SK-N-SH treated with all-trans-retinoic acid at 6 μM for 48 hours (cell line): ENCODE measurements around the gene OR5B12.

ENCODE experiments used
- BACH2 ChIP-seq: fragments of 250-450 bp; sonication (Bioruptor Pico); IDR thresholded peaks from 2 replicates; pipeline ENCODE4 v1.9.0; 2021; ENCODE audit warnings: mild to moderate bottlenecking, borderline replicate concordance
- OSR1 ChIP-seq: fragments of 250-450 bp; sonication (Bioruptor Pico); IDR thresholded peaks from 2 replicates; pipeline ENCODE4 v1.8.0; 2022; ENCODE audit warnings: moderate library complexity, mild to moderate bottlenecking, inconsistent platforms
- PATZ1 ChIP-seq: fragments of 250-450 bp; sonication (Bioruptor Pico); IDR thresholded peaks from 2 replicates; pipeline ENCODE4 v1.8.0; 2020; ENCODE audit warnings: mild to moderate bottlenecking, moderate library complexity, borderline replicate concordance
- PPARA ChIP-seq: fragments of 250-450 bp; sonication (Bioruptor Pico); IDR thresholded peaks from 2 replicates; pipeline ENCODE4 v1.5.0; 2020; ENCODE audit warnings: mild to moderate bottlenecking, borderline replicate concordance
- SNAI2 ChIP-seq: fragments of 250-450 bp; sonication (Bioruptor Pico); IDR thresholded peaks from 2 replicates; pipeline ENCODE4 v1.5.0; 2020; ENCODE audit warnings: mild to moderate bottlenecking, moderate library complexity
- ZFP3 ChIP-seq: fragments of 250-450 bp; sonication (Bioruptor Pico); IDR thresholded peaks from 2 replicates; pipeline ENCODE4 v1.5.0; 2020; ENCODE audit warnings: mild to moderate bottlenecking, moderate library complexity
- ZFP30 ChIP-seq: fragments of 450-650 bp; formaldehyde crosslinking; IDR thresholded peaks from 2 replicates; pipeline ENCODE4 v1.5.0; 2022; ENCODE audit warnings: mild to moderate bottlenecking, moderate library complexity
- ZNF565 ChIP-seq: fragments of 450-650 bp; formaldehyde crosslinking; conservative IDR thresholded peaks from 2 replicates; pipeline ENCODE4 v1.5.0; 2020; ENCODE audit warnings: low read depth, mild to moderate bottlenecking, moderate library complexity
- ZNF8 ChIP-seq: fragments of 450-650 bp; formaldehyde crosslinking; IDR thresholded peaks from 2 replicates; pipeline ENCODE4 v1.5.0; 2020; ENCODE audit warnings: mild to moderate bottlenecking, moderate library complexity
- TF ChIP-seq, protein P1 (sequence below): fragments of 250-450 bp; sonication (Bioruptor Pico); IDR thresholded peaks from 2 replicates; pipeline ENCODE4 v1.8.0; 2021; ENCODE audit warnings: low read depth, mild to moderate bottlenecking, moderate library complexity, borderline replicate concordance

DNA sequence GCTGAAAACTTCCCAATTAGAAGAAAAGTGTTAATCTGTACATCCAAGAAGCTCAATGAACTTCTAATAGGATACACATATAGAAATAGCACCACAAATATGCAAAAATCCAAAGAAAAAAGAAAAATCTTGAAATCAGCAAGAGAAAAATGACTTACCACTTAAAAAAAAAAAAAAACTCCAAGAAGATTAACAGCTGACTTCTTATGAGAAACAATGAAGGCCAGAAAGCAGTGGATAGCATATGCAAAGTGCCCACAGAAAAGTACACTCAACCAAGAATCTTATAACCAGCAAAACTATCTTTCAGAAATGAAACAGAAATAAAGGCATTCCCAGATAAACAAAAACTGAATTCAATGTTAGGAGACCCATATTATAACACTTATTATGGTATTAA is 29.9 kb upstream of the OR5B12 start:
- TF ChIP-seq PPARA (no peak), ZNF565 (no peak), PATZ1 (CRISPR knock-in tag) (no peak), BACH2 (CRISPR knock-in tag) (no peak), ZFP30 (CRISPR knock-in tag) (no peak), ZFP3 (no peak), OSR1 (CRISPR knock-in tag) (no peak), ZNF8 (CRISPR knock-in tag) (no peak), SNAI2 (no peak)
- TF ChIP-seq, protein P1, sequence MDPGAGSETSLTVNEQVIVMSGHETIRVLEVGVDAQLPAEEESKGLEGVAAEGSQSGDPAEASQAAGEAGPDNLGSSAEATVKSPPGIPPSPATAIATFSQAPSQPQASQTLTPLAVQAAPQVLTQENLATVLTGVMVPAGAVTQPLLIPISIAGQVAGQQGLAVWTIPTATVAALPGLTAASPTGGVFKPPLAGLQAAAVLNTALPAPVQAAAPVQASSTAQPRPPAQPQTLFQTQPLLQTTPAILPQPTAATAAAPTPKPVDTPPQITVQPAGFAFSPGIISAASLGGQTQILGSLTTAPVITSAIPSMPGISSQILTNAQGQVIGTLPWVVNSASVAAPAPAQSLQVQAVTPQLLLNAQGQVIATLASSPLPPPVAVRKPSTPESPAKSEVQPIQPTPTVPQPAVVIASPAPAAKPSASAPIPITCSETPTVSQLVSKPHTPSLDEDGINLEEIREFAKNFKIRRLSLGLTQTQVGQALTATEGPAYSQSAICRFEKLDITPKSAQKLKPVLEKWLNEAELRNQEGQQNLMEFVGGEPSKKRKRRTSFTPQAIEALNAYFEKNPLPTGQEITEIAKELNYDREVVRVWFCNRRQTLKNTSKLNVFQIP (CRISPR knock-in tag) = no peak
